Stimulated activated CD4-positive, alpha-beta T cell treated with anti-CD3 and anti-CD28 coated beads, Interleukin-12 subunit alpha, Interleukin-12 subunit beta, amount 100 ng/mL, for 48 hours (primary cell): Measurements from ENCODE around the gene BATF.

Experiments
- DNase-seq, 3 donors: peaks; one replicate each; pipeline ENCODE4 v3.0.0-alpha.2; 2020; ENCODE audit warnings: low read depth in 2 of 3, low spot score in 1 of 3

BATF gene

DNA sequence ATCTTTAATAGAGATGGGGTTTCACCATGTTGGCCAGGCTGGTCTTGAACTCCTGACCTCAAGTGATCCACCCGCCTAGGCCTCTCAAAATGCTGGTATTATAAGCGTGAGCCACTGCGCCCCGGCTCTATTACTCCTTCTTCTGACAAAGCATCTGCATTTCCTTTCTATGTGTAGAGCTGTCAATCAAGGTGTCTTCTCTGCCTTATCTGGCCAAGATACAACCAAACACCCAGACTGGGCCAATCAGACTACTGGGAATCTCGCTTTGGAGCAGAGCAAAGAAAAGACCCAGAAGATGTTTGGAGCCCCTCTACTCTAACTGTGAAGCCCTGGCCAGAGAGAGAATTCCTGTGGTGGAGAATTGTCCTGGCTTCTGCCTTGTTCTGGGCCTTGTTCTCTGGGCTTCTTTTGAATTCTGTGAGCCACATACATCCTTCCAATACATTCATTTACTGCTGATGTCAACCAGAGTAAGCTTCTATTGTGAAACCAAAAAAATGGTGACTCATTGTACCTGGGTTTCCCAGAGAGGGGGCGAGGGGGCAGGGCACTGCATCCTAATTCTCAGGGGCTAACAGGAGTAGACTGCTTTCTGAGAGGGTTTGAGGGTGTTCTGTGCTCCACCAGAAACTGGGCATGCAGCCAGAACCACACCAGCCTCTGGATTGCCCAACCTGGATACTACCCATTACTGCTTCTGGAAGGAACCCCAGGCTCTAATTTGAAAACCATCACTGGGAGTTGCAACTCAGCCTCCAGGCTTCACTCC is 37.4 kb downstream of the BATF start:
- peak; percentile 57 to 67 (median 67) for DNase-seq

DNA sequence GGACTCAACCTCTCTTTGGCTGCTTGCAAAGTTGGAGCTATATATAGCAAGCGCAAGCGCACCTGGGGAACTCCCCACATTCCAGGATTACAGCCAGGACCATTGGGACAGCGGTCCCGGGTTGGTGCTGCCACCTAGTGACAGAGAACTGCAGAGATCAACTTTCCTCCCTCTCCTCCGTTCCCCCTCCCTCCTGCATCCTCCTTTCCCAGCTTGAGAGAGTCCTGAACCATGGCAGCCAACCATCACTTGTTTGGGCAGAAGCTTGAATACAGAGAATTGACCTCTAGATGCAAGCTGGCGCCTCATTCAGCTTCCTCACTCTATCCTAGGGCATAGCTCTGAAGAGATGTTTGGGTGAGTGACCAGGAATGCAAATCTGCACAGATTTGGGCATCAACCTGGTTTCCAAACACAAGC is 38.8 kb downstream of the BATF start:
- peak in 1 of 3 donors; percentile 49 for DNase-seq

DNA sequence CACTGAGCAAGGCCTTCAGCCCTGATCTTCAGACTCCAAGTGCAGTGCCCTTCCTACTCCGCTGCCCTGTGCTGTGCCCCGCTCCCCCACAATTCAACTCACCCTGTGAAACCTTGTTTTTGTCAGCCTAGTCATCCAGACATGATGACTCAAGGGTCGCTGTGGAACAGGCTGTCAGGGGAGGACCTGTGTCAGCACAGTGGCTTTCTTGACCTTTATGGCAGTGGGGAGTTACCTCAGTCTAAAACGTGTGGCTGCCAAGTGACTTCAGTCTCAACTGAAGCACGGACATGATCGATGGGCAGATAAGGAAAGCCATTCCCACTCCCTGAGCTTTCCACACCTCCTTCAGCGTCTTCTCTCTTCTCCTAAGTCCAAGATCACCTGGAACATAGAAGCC is 39.8 kb downstream of the BATF start:
- DNase-seq = peak; percentile 55 to 75 (median 65)

DNA sequence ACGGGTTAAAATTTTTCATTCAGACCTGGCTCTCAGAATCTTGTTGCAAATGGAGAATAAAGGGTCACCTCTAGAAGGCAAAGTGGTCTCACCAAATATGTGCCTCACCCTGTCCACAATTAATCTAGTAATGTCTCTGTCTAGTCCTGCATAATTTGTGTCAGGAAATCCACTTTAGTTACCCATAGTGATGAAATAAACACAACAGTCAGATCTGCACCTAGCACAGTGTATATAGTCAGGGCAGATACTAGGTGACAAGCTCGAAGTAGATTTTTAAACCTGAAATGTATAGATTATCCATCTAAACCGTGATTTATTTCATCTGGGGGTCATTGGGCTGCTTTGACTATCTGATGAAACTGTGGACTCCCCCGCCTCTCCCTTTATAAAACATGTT is 40.2 kb downstream of the BATF start:
- no peak for DNase-seq

DNA sequence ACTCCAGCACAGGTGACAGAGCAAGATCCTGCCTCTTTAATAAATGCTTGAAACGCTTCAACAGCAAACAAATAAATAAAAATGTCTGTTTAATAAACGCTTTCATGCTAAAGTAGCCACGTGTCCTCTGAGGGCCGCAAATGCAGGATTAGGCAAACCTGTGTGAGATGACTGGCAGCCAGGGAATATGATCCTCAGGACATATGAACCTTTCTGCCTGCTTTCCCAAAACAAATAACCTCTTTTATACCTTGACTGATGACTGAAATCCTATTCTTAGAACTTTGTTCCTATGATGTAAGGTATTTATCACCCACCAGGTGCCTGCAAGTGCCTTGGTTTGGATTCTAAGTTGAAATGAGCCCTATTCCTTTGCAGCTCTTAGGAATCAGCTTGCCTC is 41.7 kb downstream of the BATF start:
- no peak for DNase-seq

DNA sequence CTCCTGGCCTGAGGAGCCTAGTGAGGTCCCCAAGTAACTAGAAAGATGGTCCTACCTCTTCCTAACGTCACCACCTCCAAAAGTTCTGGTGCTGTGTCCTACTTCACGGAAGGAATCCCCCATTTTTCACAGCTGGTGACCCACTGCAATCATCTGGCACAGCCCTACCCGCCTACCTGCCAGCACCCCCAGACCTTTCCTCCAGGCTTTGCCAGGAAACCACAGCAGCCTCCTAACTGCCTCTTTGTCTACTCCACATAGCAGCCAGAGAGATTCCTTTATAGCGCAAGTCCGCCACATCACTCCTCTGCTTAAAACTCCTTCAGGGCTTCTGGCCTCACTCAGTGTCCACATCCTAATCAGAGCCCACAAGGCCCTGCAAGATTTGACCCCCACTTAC is 42.8 kb downstream of the BATF start:
- no peak for DNase-seq

DNA sequence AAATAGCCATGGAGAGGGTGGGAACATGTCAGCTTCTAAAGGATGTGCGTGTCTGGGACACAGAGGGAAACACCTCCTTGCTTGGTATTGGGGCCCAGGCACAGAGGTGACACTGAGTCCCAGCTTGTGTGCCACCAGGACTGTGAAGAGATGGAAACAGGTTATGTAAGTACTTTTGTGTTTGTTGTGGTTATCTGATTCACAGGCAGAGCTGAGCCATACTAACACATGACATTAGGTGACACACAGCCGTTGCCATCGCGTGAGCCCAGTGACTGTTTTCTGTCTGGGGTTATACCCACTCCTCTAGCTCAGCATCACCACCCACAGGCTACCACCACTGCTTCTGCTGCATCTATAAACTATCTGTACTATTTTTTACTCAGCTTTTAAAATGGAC is 44.1 kb downstream of the BATF start:
- DNase-seq = peak; percentile 67 to 84 (median 76)

DNA sequence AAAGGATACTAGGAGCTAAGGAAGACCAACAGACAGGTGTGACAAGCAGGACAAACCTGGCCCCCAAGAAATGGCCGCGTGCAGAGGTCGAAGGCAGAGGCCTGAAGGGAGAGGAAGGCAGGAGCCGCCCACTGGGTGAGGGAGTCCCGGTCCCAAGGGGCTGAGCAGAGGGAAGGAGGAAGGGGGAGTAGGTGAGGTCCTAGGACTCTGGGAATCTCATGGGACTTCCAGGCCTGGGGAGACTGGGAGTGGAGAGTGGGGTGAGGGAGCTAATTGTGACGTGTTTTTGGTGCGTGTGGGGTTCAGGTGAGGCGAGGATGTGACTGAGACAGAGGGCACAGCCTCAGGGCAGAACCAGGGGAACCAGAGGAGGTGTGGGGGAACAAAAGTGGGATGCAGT is 44.5 kb downstream of the BATF start:
- DNase-seq = no peak

DNA sequence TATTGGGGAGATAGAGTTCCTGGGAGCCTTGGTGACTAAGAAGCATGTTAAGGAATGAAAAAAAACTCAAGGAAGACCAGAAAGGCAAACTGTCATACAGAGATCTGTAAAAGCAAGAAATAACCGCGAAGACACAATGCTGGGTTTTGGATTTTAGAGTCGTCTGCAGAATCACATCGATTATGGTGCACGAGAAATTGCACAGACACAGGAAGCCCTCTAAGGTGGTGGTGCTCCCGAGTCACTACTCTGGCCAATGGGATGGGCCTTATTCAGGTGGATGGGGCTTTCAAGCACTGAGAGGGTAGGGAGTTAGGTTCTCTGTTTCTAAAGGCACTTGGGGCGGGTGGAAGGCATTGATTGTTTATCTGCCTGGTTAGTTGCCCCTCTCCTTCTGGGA is 45.9 kb downstream of the BATF start:
- DNase-seq = no peak

DNA sequence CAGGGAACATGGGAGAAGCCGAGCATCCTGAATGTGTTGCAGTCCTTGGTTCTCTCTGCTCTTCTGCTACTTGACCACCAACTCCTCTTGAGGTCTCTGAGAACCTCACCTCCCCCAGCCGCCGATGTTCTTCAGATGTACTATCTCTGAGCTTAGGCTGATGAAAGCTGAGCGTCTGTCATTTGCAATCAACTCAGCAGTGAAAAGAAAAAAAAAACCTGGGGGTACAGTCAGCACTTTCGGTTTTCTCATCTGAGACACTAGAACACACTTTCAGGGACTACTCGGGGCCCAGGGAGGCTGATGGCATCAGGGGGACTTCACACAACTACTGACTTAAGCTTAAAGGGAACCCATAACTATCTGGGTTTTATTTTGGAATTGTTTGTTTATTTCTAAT is 46.5 kb downstream of the BATF start:
- DNase-seq = peak in 1 of 3 donors; percentile 30

DNA sequence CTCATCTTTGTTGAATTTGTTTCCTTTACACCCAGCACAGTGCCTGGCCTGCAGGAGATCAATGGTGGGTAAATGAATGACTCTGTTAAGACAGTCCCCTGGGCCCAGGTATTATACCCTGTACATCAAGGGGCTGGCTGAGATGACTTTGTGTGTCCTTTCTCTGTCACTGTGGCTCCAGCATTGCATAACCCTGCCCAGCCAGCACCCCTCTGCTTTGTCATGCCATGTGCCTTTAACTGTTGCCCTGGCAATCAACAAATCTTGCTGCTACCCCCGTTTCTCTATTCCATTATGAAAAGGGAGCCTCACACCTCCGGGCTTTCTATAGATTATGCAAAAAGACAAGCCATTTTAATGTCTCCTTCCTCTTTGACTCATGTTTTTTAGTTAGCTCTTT is 48.5 kb downstream of the BATF start:
- DNase-seq = no peak

DNA sequence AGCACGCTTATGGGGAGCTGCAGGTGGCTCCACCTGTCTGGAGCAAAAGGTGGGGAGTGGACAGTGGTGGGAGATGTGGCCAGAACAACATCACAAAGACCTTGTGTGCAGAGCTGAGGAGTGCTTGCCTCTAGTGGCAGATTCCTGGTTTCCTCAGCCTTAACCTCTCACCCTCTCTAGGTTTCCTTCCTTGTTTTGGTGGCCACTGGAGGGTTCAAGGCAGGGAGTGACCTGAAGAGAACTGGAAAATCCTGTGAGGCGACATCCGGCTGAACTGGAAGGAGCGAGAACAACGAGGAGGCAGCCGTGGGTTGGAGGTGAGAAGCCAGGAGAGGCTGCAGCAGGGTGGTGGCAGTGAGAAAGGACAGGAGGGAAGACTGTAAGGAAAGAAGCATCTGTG is 49.8 kb downstream of the BATF start:
- DNase-seq = no peak

DNA sequence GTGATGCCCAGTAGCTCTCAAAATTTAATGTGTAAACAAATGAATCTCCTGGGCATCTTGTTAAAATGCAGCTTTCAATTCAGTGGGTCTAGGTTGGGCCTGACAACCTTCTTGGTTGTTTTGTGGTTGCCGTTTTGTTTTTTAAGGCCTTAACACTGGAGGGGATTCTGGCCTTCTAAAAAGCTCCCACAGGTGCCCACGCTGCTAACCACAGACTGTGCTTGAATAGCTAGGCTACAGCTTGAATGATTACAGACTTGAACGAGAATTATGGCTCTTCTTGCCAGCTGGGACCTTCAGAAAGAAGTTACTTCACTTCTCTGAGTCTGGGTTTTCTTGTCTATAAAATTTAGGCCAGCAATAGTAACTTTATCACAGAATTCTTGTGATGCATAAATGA is 54.8 kb downstream of the BATF start:
- no peak for DNase-seq

DNA sequence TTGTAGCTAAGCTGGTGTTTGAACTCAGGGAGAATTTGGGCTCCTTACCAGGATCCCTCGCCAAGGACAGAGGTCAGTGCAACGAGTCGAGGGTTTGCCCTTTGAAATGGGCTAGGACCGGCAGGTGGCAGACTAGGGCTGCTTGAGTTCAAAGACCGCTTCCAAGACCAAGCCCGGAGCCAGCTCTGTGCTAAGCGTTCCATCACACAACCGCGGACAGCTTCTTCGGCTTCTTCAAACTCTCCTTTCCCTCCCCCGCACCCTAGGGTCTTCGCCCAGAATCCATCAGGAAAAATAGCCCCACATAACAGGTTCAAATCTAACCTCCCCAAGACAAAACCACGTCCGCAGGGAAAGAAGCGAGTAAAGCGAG is 55.4 kb downstream of the BATF start:
- DNase-seq = peak; percentile 53 to 73 (median 67)

DNA sequence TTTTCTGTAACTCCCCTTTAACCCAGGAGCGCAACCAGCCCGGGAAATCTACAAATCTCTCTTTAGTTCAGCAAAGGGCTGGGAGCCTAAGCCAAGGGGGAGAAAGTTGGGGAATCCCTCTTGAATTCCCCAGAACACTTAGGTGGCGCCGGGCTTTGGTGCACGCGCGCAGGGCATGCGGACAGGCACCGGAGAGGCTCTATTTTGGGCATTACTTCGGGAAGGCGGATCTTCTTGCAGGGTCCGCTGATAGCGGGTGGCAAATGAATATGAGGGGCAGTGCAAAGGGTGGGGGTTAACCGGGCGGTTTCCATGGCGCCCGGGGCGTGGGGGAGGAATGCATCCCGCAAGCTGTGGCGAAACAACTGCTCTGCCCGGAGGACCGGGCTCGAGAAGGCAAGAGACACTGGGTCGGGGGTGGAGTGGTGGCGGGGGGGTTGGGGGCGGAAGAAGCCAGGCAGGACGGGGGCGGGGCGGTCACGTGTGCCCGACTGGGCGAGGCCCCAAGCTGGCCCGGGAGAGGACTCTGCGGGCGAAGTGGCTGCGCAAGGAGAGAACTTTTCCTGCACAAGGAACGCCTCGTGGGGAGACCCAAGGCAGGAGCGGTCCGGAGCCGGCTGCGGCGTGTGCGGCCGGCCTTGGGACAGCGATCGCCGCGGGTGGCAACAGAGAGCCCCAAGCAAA is 56.0 kb downstream of the BATF start, which contains the start of gene FLVCR2:
Gene FLVCR2, plus strand, starts transcription at position 519 of the 684 bp plus-strand sequence. CDS start 353 bp downstream, outside the sequence.
- peak in 1 of 3 donors; percentile 55 for DNase-seq

DNA sequence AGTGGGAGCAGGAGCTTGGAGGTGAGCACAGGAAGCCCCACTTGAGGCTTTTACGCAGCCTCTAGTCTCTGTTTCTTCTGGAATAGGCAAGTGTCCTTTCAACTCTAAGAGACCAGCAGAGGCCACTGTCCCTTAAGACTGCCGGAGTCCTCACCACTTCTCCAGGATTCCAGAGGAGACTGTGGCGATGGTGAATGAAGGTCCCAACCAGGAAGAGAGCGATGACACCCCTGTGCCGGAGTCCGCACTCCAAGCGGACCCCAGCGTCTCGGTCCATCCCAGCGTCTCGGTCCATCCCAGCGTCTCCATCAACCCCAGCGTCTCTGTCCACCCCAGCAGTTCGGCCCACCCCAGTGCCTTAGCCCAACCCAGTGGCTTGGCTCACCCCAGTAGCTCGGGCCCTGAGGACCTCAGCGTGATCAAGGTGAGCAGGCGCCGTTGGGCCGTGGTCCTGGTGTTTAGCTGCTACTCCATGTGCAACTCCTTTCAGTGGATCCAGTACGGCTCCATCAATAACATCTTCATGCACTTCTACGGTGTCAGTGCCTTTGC is 56.6 kb downstream of the BATF start:
- DNase-seq = no peak

DNA sequence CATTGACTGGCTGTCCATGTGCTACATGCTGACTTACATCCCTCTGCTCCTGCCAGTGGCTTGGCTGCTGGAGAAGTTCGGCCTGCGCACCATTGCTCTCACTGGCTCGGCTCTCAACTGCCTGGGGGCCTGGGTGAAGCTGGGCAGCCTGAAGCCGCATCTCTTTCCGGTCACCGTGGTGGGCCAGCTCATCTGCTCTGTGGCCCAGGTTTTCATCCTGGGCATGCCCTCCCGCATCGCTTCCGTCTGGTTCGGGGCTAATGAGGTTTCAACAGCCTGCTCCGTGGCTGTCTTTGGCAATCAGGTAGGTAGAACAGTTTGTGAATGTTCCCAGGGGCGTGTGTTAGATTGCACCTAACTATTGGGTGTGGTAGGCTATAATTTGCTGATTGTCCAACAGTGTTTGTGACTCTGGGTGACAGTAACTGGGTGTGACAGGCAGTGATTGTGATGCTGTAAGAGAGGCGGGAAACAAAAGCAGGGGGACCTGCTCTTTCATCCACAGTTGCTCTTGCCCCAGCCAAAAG is 57.1 kb downstream of the BATF start:
- DNase-seq = no peak

DNA sequence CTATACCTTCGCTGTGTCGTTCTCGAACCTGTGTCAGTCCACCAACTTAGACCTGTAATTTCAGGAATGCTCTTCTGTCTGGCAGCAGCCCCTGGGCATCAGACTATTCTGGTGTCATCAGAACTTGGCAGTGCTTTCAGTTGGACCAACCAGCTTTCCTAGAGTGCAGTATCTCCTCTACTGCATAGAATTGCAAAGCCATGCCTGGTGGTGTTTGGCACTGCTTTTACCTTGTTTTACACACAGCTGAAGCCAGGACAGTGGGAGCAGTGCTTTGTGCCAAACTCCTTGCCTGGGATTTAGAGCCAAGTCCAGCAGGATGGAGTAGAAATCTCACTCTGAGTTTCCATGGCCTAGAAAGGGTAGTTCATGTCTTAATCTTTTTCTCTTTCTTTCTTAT is 57.6 kb downstream of the BATF start:
- DNase-seq = no peak

DNA sequence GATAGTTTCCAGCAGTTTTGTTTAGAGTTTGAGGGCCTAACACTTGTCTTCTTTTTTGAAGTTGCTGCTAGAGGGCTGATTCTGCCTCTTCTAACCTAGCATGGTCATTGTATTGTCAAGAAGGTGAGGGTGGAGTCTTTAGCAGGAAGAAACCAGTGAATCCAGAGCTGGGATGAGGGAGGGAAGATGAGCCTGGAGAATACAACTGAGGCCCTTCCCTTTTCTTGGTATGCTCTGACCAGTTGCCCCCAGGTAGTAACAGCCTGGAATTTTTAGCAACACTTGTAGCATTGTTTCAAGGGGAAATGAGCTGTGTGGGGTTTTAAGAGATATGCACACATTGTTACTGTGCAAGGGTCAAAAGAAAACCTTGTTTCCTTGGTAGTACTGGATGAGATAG is 65.1 kb downstream of the BATF start:
- no peak for DNase-seq

DNA sequence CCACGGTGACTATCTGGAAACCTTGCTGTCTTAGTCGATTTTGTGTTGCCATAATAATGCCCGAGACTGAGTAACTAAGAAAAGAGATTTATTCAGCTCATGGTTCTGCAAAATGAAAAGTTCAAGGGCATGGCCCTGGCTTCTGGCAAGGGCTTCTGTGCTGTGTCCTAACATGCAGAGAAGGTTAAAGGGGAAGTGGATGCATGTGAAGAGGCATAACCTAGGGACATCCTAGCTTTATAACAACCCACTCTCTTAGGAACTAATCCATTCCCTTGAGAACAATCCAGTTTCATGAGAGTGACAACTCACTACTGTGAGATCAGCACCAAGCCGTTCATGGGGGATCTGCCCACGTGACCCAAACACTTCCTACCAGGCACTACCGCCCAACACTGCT is 67.7 kb downstream of the BATF start:
- DNase-seq = no peak

DNA sequence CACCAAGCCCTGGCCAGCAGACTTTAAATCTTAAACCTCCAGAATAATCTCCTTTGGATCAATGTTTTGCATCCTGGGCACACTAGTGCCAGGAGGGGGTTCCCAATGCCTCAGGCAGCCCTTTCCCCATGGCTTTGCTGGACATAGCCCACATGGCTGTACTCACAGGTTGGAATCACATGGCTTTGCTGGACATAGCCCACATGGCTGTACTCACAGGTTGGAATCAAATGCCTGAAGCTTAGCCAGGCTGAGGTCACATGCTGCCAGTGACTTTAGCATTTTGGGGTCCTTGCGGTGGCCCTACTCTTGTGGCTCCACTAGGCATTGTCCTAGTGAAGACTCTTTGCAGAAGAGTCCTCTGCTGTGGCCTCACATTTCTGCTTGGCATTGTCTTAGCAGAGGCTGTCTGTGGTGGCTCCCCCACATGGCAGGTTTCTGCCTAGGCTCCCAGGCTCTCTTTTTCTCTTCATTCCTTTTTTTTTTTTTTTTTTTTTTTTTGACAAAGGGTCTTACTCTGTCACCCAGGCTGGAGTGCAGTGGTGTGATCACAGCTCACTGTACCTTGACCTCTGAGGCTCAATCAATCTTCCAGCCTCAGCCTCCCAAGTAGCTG is 69.2 kb downstream of the BATF start:
- no peak for DNase-seq
